CMK (cell line): ENCODE results near the gene PTGDR2.
A peak's percentile ranks its signal among the peaks of the same experiment; 100 is the strongest.

Experiments
- DNase-seq: peaks from one replicate; pipeline ENCODE4 v3.0.0-alpha.2; 2010; ENCODE audit warnings: low read depth

The PTGDR2 gene

DNA sequence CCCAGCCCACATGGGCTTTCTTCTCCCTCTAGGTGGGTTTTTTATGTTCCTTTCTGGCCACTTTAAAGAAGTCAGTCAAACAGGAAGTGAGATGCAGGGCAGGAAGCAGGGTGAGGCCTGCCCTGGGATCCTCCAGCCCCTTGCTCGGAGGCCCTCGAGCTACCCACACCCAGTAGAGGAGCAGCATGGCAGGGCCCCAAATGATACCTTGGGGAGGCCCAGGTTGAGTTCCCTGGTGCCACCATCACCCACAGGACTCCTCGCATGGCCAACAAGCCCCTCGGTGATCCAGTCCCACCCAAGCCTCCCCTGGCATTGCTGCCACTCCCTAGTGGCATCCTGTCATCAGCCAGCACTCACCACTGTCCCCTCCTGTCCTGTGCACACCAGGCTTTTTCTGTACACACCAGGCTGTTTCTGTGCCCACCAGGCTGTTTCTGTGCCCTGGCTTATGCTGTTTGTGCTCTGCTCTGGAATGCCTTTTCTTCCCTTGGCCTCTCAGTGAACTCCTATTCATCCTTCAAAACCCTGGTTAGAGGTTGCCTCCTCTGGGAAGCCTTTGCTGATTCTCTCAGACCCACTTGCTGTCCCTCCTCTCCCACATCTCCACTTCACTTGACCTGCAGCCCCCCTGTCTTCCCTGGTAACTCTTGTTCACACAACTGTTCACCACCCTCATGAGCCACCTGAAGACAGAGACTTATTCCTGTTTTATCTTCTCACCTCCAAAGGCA is 3.1 kb upstream of the PTGDR2 start:
- DNase-seq: no peak

DNA sequence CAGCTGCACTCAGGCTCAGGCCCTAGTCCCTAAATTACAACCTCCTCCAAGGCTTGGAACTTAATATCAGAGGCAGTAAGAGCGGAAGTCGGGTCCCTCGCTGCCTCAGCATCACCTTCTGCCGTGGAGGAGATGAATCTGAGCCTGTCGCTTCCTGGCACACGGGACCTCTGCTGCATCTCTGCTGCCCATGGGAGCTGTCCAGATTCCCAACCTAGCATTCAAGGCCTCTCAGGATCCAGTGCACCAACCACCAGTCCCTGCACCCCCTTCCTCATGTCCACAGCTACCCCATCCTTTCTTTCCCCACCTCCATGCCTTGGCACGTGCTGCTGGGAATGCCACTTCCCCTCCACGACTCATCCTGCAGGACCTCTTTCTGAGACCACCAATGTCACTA is 2.5 kb upstream of the PTGDR2 start:
- no peak for DNase-seq

GRCh38 chr11:60857378-60858232 is 1.9 kb upstream of the PTGDR2 start:
- DNase-seq: no peak

DNA sequence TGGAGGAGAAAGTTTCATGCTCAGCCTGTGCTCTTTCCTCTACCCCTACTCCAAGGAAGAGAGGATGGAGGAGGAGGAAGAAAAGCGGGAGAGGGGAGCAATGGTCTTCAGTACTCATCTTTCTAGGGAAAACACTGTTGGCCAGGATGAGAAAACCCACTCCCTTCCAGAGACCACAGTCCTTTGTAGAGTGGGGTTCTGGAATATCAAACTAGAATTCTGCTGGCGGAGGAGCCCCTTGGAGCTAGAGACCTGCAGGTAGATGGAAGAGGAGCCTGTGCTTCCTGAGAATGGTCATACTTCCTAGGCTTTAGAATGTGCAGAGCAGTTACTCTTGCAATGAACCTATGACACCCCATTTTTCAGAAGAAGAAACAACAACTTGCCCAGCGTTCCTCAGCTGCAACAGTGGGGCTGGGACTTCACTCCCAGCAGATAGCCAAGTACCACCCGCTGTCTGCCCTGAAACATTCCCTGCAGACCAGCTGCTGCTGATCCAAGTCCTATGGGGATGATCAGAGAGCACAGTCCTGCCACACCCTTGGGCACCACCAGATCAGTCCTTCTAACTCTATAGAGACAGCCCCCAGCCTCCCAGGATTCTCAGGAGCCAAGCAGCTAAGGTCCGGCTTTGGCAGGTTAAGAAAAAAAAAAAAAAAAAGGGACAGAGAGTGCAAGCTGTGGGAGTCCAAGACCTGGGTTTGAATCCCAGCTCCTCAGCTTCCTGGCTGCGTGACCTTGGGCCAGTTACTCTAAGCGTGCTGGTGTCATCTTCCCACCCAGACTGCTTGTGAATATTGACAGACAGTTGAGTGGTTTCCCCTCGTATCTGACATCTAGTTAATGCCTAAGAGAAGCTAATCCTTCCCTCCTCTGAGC is 664 bp downstream of the PTGDR2 start:
- no peak for DNase-seq

DNA sequence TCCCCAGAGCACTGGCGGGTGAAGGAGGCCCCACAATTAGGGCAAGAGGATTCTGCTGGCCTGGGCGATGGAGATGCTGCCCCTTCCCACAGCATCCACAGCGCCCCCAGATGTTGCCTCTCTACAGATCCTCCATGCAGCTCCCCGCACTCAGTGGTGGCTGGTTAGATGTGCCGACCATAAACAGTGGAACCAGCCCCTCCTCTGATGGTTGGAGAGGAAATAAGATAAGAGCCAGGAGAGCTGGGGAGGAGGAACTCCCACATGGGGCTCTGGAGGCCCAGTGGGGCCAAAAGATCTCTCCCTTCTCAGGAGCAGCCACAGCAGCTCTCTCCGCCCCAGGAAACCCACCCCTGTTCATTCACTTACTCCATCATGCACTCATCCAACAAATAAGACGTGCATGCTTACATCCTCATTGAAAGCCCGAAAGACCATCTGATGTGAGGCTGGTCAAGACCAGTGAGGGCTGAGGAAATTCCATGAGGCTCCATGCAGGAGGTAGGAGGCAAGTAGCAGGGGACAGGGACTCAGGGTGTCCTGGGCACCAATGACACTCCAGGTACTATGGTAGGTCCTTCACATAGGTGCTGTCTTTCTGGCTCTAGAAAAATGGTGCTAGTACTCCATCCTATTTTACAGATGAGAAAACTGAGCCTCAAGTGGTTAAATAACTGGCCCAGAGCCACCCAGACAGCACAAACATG is 1.5 kb downstream of the PTGDR2 start:
- DNase-seq: peak; percentile 54

DNA sequence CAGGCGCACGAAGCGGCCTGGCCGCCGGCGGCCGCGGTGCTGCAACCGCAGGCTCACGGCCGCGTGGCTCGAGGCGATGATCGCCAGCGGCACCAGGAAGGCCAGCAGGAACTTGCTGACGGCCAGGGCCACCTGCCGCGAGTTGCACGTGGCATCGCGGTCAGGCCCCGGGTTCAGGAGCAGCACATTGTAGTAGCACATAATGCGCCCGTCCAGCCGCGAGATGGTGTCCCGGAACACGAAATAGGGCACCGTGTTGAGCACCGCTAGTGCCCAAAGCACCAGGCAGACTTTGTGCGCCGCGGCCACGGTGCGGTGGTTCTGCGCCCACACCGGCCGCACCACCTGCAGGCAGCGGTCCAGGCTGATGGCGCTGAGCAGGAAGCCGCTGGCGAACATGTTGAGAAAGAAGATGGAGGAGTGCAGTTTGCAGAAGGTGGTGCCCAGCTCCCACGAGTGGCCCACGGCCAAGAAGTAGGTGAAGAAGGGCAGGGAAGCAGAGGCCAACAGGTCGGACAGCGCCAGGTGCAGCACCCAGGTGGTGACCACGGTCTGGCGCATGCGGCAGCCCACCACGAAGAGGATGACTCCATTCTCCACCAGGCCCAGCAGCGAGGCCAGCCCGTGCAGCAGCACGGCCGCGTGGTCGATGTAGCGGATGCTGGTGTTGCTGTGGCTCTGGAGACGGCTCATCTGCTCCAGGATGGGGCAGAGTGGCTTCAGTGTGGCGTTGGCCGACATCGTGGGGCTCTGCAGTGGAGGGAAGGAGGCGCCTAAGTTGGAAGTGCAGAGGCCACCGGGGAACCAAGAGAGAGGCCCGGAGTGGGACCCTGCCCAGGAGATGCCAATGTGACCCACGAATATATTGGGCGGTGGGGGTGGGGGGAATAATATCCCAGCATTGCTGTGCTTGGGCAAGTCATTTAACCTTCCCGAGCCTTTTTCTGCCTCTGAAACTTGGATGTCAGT is 2.5 kb downstream of the PTGDR2 start:
- no peak for DNase-seq

DNA sequence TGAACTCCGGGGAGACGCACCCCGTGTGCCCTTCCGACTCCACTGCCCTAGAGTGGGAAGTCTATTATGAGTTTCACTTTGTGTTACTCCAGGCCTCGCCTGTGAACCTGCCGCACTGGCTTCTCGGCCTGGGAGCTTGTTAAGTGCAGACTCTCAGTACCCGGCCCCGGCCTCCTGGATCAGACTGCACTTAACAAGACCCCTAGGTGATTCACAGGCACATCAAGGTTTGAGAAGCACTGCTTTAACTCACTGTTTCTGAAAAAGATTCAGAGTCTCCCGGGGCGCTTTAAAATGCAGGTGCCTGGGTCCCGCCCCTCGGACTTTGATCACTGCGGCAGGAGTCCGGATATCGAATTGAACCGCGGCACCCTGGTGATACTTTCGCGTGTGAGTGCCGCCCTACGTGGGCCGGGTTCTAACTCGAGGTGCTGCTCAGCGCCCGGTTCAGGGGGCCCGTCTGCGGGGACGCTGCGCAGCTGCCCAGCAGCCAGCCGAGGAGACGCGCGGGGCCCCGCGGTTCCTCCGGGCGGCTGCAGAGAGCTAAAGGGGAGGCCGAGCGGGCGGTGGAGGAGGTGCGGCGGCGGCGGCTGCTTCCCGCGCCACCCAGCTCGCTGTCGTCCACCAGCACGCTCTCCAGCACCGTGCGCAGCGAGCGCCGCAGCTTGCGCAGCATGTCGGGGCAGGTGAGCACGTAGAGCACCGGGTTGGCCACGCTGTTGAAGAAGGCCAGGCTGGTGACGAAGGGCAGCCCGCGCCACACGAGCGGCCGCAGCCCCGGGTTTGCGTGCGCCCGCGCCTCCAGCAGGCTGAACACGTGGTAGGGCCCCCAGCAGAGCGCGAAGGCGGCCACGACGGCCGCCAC is 3.4 kb downstream of the PTGDR2 start:
- DNase-seq: no peak

GRCh38 chr11:60851327-60852104 is 4.2 kb downstream of the PTGDR2 start:
- DNase-seq: no peak

DNA sequence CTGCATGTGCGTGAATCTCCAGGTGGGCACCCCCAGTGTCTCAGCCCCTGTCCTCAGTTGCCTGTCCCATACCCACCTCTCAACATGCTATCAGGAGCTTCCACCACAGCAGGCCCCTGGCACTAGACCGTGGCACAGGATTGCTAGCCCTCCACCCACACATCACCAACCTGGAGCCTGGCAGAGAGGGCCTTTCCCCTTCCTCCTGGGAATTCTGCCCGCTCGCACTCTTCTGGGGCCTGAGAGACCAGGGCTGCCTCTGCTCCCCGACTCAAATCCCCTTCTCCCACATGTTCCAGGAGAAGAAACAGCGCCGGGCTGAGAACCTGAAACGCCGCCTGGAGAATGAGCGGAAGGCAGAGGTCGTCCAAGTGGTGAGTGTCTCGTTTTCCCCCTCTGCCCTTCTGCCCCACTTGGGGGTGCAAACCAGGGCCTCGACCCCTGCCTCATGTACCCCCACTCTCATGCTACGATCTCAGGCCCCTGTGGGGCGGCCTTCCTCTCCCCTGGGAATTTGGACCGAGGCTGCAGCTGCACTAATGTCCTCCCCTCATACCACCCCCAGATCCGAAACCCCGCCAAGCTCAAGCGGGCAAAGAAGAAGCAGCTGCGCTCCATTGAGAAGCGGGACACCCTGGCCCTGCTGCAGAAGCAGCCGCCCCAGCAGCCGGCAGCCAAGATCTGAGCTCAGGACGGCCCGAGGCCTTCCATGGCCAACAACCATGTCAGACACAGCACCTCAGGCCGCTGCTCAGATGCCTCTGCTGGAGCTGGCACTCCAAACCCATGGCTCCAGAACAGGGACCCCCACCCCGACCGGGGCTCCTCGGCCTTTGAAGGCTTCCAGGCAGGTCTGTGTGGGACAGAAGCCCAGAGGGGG is 5.9 kb downstream of the PTGDR2 start:
- no peak for DNase-seq

DNA sequence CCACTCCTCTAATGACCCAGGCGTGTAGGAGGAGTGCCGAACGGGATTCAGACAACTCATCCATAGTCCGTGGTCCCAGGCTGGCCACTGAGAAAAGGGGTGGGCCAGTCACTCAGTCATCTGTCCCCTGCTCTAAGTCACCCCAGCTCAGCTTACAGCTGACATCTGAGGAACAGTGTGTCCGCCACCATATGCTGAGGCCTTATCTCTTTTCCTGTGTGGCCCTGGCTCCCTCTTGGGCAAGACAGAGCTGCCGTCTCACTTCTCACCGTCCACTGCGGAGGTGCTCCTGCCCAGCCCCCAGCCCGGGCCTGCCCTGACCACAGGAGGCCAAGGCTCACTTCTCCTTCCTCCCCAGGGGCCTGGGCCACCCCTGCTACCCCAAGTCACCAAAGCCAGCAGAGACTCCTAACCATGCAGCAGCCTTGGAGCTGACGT is 7.0 kb downstream of the PTGDR2 start:
- DNase-seq: peak; percentile 68

DNA sequence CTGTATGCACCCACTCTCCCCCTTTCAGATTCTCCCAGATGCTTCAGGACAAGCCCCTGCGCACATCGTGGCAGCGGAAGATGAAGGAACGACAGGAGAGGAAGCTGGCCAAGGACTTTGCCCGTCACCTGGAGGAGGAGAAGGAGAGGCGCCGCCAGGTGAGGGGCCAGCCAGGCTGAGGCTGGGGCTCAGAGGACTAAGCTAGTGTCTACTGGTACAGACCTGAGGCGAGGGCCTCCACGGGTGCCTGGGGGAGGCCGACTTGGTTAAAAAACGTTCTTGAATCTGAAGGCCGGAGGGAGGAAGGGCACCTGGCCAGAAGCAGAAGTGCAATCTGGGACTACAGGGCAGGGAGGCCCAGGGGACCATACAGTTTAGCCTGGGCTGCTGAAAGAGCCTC is 7.9 kb downstream of the PTGDR2 start:
- no peak for DNase-seq

- no peak for DNase-seq
These were observed 8.5 kb downstream of the PTGDR2 start for GRCh38 chr11:60847281-60847680.

DNA sequence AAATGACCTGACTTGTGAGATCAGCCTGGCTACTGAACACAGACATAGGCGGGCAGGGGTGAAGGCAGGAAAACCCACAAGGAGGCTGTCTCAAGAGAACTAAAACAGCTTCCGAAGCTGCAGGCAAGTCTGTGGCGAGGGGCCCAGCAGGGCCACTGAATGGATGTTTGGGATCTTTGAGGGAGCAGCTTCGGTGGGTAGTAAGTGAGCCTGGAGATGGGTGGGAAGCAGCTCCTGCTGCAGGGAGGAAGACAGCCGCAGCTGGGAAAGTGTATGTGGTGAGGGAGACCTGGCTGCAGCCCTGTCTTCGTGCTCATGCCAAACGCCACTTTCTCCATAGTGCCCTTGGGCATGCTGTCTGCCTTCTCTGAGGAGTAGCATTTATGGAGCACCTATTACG is 10.4 kb downstream of the PTGDR2 start:
- no peak for DNase-seq

- DNase-seq: no peak
These were observed 10.9 kb downstream of the PTGDR2 start for GRCh38 chr11:60844870-60845221.

GRCh38 chr11:60844045-60844869 is 11.5 kb downstream of the PTGDR2 start:
- no peak for DNase-seq

DNA sequence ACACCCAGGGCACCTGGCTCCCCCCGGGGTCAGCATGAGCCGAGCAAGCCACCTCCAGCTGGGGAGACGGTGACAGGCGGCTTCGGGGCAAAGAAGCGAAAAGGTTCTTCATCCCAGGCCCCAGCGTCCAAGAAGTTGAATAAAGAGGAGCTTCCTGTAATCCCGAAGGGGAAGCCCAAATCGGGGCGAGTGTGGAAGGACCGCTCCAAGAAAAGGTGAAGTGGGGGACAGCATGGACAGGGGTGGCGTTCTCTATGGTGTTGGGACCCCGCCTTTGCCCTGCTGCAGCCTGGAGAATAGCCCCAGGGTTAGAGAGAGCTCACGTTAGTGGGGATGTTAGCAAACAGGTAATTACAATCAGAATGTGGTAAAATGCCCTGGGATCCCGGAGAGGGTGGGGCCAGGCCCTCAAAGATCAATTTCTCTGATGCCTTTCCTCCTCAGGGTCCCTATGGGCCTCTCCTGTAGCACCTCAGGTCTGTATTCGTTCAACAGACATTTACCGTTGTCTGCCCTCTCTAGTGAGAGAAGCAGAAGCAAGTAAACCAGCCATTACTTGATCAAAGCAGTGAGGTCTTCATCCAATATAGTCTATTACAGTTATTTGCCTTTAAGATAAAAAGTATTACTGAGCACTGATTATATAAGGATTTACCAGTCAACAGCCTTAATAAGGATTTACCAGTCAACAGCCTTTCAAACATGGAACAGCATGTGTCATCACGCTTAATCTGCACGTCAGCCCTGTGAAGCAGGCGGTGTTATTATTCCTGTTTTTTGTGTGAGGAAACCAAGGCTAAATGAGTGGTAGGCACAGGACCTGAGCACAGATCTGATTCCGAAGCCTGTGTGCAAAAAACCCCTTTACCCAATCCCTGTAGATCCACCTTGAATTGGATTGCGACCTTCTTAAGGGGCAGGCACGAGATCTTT is 12.8 kb downstream of the PTGDR2 start:
- no peak for DNase-seq
